HG02678 (cell line): ENCODE data around the gene TTC38.
"Not testable (repeated sequence)": the region's sequence is repeated elsewhere in the genome, so short reads cannot be mapped to it uniquely, and the experiment has no call there.

Source experiments
- ATAC-seq: cut with Tn5 transposase; IDR thresholded peaks from one replicate; pipeline ENCODE4 v1.9.1; 2021; ENCODE audit warnings: mild to moderate bottlenecking, moderate library complexity; ENCODE audit not compliant: unreplicated experiment

The TTC38 gene

GRCh38 chr22:46295277-46295971 lies 27.6 kb downstream of the TTC38 start:
- ATAC-seq, result no peak

GRCh38 chr22:46296257-46297150 lies 28.7 kb downstream of the TTC38 start, which contains the start of gene GTSE1:
TSS of gene GTSE1 (plus strand) at chr22:46296870. CDS start at chr22:46297401, 531 bp downstream.
- peak; percentile 92 for ATAC-seq

GRCh38 chr22:46297151-46297812 lies 29.5 kb downstream of the TTC38 start:
- ATAC-seq, result peak; percentile 17

DNA sequence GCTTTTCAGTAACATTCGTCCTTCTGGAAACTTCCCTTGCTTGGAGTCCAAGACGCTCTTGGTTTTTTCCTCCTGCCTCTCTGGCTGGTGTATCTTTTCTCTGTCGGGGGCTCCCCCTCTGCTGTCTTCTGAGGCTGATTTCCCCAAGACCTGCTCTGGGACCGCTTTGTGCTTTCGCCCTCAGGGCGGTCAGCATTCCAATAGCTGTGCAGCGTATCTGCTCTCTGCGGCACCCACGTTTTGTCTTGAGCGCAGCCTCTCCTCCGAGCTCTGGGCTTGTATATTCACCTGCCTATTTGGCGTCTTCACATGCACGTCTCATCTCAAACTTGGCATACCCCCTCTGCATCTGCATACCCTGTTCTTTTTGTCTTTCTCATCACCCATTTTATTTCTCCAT lies 31.3 kb downstream of the TTC38 start:
- ATAC-seq, result no peak

GRCh38 chr22:46300491-46300890 lies 32.7 kb downstream of the TTC38 start:
- no peak for ATAC-seq

- no peak for ATAC-seq
These were observed 35.6 kb downstream of the TTC38 start for GRCh38 chr22:46303347-46303965.

- no peak for ATAC-seq
These were observed 40.6 kb downstream of the TTC38 start for GRCh38 chr22:46308283-46308988.

- ATAC-seq, result no peak
These were observed 41.8 kb downstream of the TTC38 start for GRCh38 chr22:46309526-46310085.

DNA sequence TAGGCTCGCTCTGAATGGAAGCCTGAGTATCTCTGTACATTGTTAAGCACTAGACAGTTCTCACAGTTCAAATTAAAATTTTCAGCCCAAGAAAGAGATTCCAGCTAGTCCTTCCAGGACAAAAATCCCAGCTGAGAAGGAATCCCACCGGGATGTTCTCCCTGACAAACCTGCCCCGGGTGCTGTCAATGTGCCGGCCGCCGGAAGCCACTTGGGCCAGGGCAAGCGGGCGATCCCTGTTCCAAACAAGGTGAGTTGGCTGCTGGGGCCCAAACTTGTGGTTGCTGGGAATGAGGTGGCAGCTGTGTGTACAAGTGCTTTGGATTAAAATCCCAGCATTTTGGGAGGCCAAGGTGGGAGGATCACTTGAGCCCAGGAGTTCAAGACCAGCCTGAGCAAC lies 44.2 kb downstream of the TTC38 start:
- no peak for ATAC-seq

GRCh38 chr22:46312848-46313247 lies 45.0 kb downstream of the TTC38 start:
- not testable (repeated sequence) for ATAC-seq

- ATAC-seq, result no peak
These were observed 48.2 kb downstream of the TTC38 start for GRCh38 chr22:46315976-46316375.

GRCh38 chr22:46317646-46318045 lies 49.8 kb downstream of the TTC38 start:
- ATAC-seq, result no peak

- no peak for ATAC-seq
These were observed 50.8 kb downstream of the TTC38 start for GRCh38 chr22:46318576-46318975.

- no peak for ATAC-seq
These were observed 51.5 kb downstream of the TTC38 start for GRCh38 chr22:46319319-46319718.

DNA sequence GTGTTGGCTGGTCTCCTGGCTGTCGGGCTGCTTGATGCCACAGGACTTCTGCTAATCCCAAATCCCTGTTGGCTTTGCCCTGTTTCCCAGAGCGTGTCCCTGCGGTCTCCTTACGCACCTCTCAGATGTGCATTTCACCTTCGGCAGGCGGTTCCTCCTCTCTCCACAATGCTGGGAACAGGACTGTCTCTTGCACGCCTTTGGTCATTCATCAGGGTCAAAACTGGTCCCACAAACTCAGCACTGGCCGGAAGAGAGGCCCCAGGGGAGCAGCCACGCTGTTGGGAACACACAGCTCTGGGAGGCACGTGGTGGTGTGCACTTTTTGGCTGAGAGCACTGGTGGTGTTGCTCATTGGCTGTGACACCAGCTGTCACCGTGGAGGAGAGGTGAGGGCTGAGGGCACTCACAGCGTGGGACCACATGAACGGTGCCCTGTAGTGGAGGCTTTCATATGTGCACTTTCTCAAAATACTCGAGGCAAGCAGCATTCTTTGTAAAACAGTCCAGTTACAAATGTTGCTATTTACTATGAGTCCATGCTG lies 52.4 kb downstream of the TTC38 start:
- ATAC-seq, result no peak

- no peak for ATAC-seq
These were observed 53.0 kb downstream of the TTC38 start for GRCh38 chr22:46320716-46321386.

GRCh38 chr22:46322711-46323110 lies 54.9 kb downstream of the TTC38 start:
- ATAC-seq, result no peak

- no peak for ATAC-seq
These were observed 55.4 kb downstream of the TTC38 start for GRCh38 chr22:46323162-46323561.

DNA sequence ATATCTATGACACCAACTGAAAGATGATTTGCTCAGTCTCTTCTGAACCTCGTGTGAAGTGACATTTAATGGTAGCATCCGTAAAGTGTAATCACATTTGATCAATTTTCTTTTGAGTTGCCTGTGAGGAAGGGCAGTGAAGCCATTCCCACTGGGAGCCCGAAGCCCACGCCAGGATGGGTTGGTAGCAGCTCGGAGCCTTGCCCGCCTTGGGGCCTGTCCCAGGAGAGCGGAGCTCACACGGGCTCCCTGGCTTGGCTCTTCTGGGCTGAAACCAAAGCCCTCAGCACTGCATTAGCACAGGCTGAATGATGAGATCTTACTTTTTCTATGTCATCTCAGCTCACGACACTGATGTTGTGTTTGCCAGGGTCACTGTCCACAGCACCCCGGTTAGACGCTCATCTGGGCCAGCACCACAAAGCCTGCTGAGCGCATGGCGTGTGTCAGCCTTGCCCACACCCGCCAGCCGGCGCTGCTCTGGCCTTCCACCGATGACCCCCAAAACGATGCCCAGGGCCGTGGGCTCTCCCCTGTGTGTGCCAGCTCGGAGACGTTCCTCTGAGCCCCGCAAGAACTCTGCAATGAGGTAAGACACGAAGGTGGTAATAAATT lies 58.4 kb downstream of the TTC38 start:
- ATAC-seq, result no peak
